HG03558 (cell line): ENCODE data around the gene CCDC136.

ENCODE experiments used
- ATAC-seq: cut with Tn5 transposase; IDR thresholded peaks from one replicate; pipeline ENCODE4 v1.9.1; 2021; ENCODE audit warnings: moderate number of reproducible peaks; ENCODE audit not compliant: unreplicated experiment; ENCODE audit errors: extremely low read depth

The CCDC136 gene

DNA sequence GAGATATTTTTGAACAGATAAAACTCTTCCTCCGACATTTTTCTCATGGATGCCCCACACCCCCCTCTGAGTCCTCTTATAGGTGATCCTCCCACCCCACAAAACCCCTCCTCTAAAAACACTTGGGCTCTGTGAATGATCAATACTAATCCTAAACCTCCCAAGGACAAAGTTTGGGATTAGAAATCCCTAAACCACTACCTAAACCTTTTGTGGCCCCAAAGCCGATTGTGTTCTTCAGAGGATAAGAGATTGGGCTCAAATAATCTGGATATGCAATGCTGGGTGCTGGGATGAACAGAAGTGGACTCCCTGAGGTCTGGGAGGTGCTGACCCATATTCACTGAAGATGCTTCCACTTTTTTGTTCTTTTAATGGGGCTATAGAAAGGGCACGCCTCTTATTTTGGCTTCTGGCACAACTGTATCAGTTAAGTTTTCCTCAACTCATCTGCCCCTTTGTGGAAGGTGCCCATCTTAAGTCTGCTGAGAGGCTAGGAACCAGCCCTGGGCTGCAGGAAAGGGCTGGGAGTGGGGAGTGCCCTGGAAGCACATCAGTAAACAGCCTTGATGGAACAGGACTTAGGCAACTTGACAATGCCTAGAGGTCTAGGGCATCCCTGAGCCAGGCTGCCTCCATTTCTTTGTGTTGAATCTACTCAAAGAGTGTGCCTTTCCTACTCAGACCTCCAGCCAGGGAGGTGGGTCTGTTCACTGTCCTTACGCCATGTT is 15.9 kb upstream of the CCDC136 start, which contains the start of gene OPN1SW:
OPN1SW (minus strand) TSS at position 51 of the 731 bp plus-strand sequence; CDS start at position 38, 13 bp downstream.
- no peak for ATAC-seq

DNA sequence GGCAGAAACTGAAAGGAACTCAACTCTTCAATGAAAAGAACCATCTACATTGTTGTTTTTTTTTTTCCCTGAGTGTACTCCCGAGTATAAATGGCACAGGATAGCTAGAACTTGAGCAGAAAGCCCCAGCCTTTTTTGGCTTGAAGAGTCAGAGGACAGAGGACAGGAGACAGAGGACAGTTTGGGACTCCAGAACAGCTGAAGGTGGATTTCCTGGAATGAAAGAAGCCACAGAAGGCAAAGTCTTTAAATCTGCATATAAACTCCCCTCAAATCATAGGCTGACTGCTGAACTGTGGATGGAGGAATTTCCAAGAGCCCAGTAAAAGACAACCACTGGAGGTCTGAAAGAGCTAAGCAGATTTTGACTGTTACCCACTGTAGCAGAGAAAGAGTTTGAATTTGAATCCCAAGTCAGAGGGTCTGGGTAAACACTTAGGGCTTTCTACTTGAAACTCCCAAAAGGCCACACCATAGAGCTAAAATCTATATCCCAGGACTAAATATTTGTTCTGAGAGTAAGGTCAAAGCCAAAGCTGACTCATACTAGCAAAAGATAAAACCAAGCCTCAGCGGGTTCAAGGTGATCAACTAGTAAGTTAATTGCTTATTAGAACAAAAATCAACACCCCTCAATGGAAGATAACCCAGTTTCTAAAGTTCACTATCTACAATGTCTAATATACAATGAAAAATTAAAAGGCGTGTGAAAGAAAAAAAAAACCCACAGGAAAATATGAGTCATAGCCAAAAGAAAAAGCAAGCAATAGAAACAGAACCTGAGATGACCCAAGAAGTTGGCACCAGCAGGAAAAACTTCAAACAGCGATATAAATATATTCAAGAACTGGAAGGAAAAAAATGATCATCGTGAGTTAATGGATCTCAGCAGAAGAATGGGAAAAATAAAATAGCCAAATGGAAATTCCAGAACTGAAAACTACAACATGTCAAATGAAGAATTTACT is 14.3 kb upstream of the CCDC136 start:
- no peak for ATAC-seq

- ATAC-seq = no peak
Measured at GRCh38 chr7:128778946-128779345, 12.8 kb upstream of the CCDC136 start.

GRCh38 chr7:128781126-128781525 is 10.6 kb upstream of the CCDC136 start:
- ATAC-seq = no peak

- no peak for ATAC-seq
Measured at GRCh38 chr7:128781851-128782250, 9.9 kb upstream of the CCDC136 start.

DNA sequence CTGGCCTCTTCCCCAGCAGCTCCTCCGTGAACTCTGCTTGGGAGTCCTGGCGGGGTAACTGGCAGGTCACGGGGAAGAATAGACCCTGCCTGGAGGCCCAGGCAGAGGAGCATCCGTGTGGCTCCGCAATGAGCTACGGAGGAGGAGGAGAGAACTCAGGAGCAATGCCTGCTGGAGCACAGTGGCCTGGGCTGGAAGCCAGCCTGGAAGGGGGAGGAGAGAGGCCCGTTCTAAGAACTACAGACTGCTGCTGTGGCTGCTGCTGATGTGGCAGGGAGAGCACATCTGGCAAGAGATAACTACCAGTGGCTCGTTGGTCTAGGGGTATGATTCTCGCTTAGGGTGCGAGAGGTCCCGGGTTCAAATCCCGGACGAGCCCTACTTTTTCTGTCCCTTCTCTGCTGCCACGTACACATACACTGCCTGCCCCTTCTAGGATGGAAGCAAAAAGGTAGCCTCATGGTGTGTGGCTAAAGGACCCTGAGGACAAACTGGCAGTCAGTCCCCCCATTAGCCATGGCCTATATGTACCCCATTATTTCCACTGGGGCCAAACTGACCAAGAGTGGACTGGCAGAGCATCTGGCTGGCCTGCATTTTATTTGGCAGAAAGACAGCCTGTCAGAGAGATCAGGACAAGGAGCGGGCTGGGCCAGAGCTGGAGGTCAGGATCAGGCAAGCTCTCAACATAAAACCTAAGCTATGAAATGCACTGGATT is 8.5 kb upstream of the CCDC136 start:
- ATAC-seq = no peak

GRCh38 chr7:128785738-128786137 is 6.0 kb upstream of the CCDC136 start:
- ATAC-seq = no peak

- no peak for ATAC-seq
Measured at GRCh38 chr7:128788446-128789412, 3.0 kb upstream of the CCDC136 start.

DNA sequence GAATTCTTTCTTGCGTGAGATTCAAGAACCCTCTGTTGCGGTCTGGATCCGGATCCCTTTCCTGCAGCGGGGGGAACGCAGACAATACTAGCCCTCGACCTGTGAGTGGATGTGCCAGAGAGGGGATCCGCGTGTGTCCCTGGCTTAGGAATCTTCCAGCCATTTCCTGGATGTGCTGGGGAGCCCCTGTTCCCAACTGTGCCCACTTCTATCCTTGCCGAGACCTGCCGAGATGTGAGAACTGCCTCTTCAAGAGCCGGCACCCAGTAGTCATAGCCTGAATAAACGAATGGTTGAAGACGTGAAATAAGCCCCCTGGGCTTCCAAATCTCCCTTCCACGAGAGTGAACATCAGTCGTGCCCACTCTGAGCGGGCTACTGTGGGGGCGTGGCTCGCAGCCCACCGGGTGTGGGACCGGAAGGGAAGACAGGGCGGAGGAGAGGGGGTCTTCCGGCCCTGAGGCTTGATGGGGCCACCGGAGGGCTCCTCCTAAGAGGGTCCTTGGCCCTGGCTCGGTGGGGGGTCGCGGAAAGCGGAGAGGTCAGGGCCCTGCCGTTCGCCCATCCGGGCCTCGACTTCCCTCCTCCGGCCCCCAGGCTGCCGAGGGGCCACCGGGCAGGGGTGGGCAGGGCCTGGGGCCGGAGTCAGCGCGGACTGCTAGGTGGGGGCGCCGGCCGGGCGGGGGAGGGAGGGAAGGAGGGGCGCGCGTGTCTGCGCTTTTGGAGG is 1.3 kb upstream of the CCDC136 start:
- no peak for ATAC-seq

- no peak for ATAC-seq
Measured at GRCh38 chr7:128791972-128792327, 182 bp downstream of the CCDC136 start.

DNA sequence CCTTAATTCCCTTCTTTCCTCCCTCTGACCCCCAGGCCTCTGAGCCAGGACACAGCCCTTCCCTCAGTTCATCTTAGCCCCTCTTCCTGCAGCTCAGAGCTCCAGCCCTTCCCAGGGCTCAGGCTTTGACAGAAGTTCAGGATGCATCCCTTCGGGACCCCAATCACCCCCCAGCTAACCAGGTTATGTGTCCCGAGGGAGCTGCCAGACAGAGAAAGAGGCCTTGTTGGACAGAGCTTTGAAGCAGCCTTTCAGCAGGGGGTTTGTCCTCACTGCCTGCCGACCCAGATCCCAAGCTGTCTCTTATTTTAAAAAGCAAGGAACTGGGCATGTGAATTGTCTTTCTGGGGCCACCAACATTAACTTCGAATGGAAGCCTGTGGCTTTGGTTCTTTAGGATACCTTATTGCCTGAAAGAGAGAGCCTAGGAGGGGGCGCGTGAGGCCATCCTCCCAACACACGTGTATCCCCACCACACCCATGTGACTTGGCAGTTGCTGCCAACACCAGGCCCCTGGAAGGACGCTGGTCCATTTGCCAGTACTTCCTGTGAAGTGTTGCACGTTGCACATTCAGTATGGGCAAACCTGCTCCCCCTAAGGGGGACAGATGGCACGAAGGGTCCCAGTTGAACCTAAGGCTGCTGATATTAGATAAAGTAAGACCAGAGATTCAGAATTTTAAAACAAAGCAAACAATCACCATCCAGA is 858 bp downstream of the CCDC136 start:
- ATAC-seq = no peak

DNA sequence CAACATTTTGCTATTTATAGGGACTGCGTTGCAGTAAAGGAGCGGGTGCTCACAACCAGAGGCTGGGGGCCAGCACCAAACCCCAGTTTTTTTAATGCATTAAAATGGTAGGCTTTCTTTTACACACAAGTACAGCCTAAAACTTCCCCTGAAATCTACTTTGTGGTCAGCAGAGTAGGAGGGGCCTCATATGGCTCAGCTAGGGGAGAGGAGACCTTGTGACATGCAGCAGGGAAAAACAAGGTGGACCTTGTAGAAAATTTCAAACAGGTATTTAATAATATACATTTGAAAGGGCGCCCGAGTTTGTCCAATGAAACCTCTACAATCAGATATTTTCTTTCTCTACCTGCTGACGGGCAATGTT is 1.4 kb downstream of the CCDC136 start:
- no peak for ATAC-seq

- ATAC-seq = no peak
Measured at GRCh38 chr7:128794020-128794419, 2.3 kb downstream of the CCDC136 start.

- no peak for ATAC-seq
Measured at GRCh38 chr7:128794436-128794835, 2.7 kb downstream of the CCDC136 start.

DNA sequence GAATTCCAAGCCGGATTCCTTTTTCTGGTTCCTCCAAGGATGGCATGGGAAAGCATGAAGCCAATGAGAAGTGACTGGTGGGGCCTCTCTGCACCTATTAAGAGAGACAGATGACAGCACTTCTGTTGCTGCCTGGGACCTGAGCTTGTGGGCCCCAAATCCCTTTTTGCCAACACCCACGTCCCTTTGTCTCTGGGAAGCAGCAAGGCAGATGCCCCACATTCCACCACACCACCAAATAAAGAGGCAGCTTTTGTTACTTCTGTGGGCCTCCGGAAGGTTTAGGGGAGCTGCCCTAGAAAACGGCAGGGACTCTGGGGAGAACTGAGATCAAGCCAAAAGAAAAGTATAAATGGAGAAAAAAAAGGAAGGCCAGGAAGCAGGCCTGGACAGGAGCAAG is 3.4 kb downstream of the CCDC136 start:
- ATAC-seq = no peak

DNA sequence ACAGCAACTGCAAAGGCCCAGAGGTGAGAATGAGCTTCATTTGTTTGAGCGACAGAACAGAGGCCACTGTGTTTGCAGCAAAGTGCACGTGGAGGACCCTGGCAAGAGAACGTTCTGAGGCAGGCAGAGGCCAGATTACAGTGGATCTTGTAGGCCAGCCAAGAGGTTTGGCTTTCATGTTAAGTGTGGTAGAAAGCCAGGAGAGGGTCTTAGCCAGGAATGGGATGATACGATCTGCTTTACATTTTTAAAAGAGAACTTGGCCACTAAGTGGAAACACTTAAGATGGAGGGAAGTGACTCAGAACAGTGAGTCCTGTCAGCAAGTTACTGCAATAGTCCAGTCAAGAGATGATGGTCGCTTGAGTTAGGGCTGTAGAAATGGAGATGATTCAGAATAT is 4.6 kb downstream of the CCDC136 start:
- ATAC-seq = no peak

DNA sequence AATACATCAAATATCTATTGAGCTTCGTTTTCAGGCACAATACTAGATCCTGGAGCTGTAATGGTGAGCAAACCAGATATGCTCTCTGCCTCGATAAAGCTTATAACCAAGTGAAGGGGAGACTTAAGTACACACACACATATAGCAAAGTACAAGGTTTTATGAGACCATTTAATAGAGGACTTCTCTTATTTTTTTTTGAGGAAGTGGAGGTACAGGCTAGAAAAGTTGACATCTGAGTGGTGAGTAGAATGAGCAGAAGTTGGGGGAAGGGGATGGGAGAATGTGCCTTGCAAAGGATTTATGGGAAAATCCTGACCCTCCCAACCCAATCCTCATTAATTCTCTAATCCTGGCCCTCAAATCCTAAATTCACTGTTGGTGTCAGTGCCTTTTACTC is 7.7 kb downstream of the CCDC136 start:
- no peak for ATAC-seq

DNA sequence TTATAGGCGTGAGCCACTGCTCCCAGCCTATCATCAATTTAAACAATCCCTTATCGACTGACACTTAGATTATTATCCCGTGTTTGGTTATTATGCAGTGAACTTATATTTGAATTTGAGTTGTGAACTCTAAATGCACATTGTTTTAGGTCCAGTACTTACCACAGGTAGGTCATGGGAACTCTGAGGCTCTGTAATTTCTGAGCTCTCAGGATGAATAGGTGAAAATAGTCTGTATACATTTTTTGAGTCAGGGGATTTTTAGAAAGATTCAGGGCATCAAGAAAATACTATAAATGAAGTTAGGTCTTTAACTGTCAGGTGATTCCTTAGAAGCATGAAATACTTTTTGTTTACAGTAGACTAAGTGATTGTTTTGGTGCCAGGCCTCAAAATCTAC is 8.8 kb downstream of the CCDC136 start:
- no peak for ATAC-seq
